ENCODE data around the gene FBXO31. TPM values are rescaled to one million over a fixed set of nuclear protein-coding genes. Genes with fewer than 3 reads are reported as not detected.

FBXO31 gene
- total and polyA plus RNA-seq, 8 donors: 6.4 to 1,171 (median 23.8) TPM

- H3K4me1 ChIP-seq: peaks cover 0 to 14% (median 0%) of the 10 kb centered on the region in 4 donors
- 74 to 87% (median 80%) methylated on average over 25 to 26 of the region's 26 CpGs for WGBS, 5 donors
- H3K27me3 ChIP-seq: no peaks in the 10 kb centered on the region
- H3K9me3 ChIP-seq: no peaks in the 10 kb centered on the region
- no peak overlapping the region for H3K4me3 ChIP-seq
- peak in 1 of 2 donors; percentile 58 for DNase-seq
- TF ChIP-seq POLR2AphosphoS5 (IDR thresholded peaks at IDR 0.05): peak in 2 of 3 donors; percentile 54 to 61
- TF ChIP-seq EP300 (IDR thresholded peaks at IDR 0.05): no peak
- H3K27ac ChIP-seq: peak overlapping the region in 3 of 5 donors; percentile 27 to 60 (median 44)
- intact Hi-C loops (cut with DNase I; ENCODE audit: low total_unique reads): no loop called here
- H3K36me3 ChIP-seq: peaks cover 46 to 98% (median 93%) of the 10 kb centered on the region in 4 donors
These were observed 24.0 kb upstream of the FBXO31 start for GRCh38 chr16:87407511-87408112.

- Histone ChIP-seq H3K4me3 (no peak overlapping the region), H3K36me3 (peaks cover 36 to 98% (median 93%) of the 10 kb centered on the region in 4 donors), H3K4me1 (peaks cover 0 to 14% (median 0%) of the 10 kb centered on the region in 4 donors), H3K27me3 (no peaks in the 10 kb centered on the region), H3K9me3 (no peaks in the 10 kb centered on the region), H3K27ac (peak overlapping the region in 2 of 5 donors; percentile 23 to 60)
- no peak for TF ChIP-seq POLR2A (IDR thresholded peaks at IDR 0.05)
- TF ChIP-seq EP300 (IDR thresholded peaks at IDR 0.05): no peak
- no peak for TF ChIP-seq CTCF (IDR thresholded peaks at IDR 0.05)
- no peak for TF ChIP-seq POLR2AphosphoS5 (IDR thresholded peaks at IDR 0.05)
- intact Hi-C loops (cut with DNase I; ENCODE audit: low total_unique reads): no loop called here
- no peak for DNase-seq
- WGBS, 5 donors: 86 to 93% (median 91%) methylated on average over 14 of the region's 14 CpGs
These were observed 23.0 kb upstream of the FBXO31 start for GRCh38 chr16:87406495-87407088.

GRCh38 chr16:87404764-87405625, 21.4 kb upstream of the FBXO31 start:
- Histone ChIP-seq H3K27me3 (no peaks in the 10 kb centered on the region), H3K4me3 (no peak overlapping the region), H3K4me1 (peaks cover 0 to 14% (median 0%) of the 10 kb centered on the region in 4 donors), H3K9me3 (no peaks in the 10 kb centered on the region), H3K36me3 (peaks cover 28 to 98% (median 93%) of the 10 kb centered on the region in 4 donors), H3K27ac (no peak overlapping the region)
- 91 to 95% (median 92%) methylated on average over 19 of the region's 19 CpGs for WGBS, 5 donors
- intact Hi-C loops (cut with DNase I; ENCODE audit: low total_unique reads): no loop called here
- DNase-seq: no peak
- TF ChIP-seq EP300 (IDR thresholded peaks at IDR 0.05) (no peak), POLR2AphosphoS5 (IDR thresholded peaks at IDR 0.05) (no peak), CTCF (IDR thresholded peaks at IDR 0.05) (no peak), POLR2A (IDR thresholded peaks at IDR 0.05) (no peak)

- intact Hi-C loops (cut with DNase I; ENCODE audit: low total_unique reads): no loop called here
- Histone ChIP-seq H3K9me3 (no peaks in the 10 kb centered on the region), H3K27ac (no peak overlapping the region), H3K4me3 (no peak overlapping the region), H3K27me3 (no peaks in the 10 kb centered on the region), H3K36me3 (peaks cover 13 to 32% (median 20%) of the 10 kb centered on the region in 4 donors), H3K4me1 (peaks cover 13 to 63% (median 39%) of the 10 kb centered on the region in 4 donors)
- TF ChIP-seq POLR2AphosphoS5 (IDR thresholded peaks at IDR 0.05) (no peak), POLR2A (IDR thresholded peaks at IDR 0.05) (no peak), EP300 (IDR thresholded peaks at IDR 0.05) (no peak), CTCF (IDR thresholded peaks at IDR 0.05) (no peak)
- 66 to 77% (median 73%) methylated on average over 7 of the region's 7 CpGs for WGBS, 5 donors
- peak in 1 of 2 donors; percentile 1 for DNase-seq
These were observed 11.7 kb upstream of the FBXO31 start for GRCh38 chr16:87395181-87395842.
